ENCODE data around the gene PHF21A. TPM values are rescaled to one million over a fixed set of nuclear protein-coding genes. Genes with fewer than 3 reads are reported as not detected.

The PHF21A gene
- total RNA-seq, 4 donors from 2014 or later, result 12.1 to 83.3 (median 29.3) TPM

- Histone ChIP-seq H3K9me3 (no peaks in the 10 kb centered on the region), H3K4me3 (no peak overlapping the region), H3K27me3 (peaks cover 0 to 12% of the 10 kb centered on the region in 2 donors), H3K36me3 (no peaks in the 10 kb centered on the region), H3K27ac (no peak overlapping the region), H3K4me1 (peaks cover 0 to 16% of the 10 kb centered on the region in 2 donors)
- TF ChIP-seq POLR2A (IDR thresholded peaks at IDR 0.05) (no peak), CTCF (IDR thresholded peaks at IDR 0.05) (no peak)
- intact Hi-C loops (cut with DNase I; ENCODE audit: low total_unique reads), result no loop called here
- peak in 1 of 2 donors; percentile 12 for DNase-seq
Measured at GRCh38 chr11:45924036-45924915, 197.0 kb downstream of the PHF21A start.

GRCh38 chr11:45922425-45923082, 198.7 kb downstream of the PHF21A start, which contains the start of gene LARGE2:
LARGE2 (plus strand) TSS chr11:45922656; CDS start chr11:45922883, 227 bp downstream.
- Histone ChIP-seq H3K27me3 (peaks cover 0 to 12% of the 10 kb centered on the region in 2 donors), H3K4me1 (peaks cover 0 to 16% of the 10 kb centered on the region in 2 donors), H3K4me3 (peak within 1 kb of the TSS in 1 of 2 donors; percentile 26), H3K36me3 (no peaks in the 10 kb centered on the region), H3K27ac (no peak within 1 kb of the TSS), H3K9me3 (no peaks in the 10 kb centered on the region)
- peak in 1 of 2 donors; percentile 27 for TF ChIP-seq POLR2A (IDR thresholded peaks at IDR 0.05)
- no peak for TF ChIP-seq CTCF (IDR thresholded peaks at IDR 0.05)
- intact Hi-C loops (cut with DNase I; ENCODE audit: low total_unique reads), result no loop called here
- DNase-seq, result peak in 1 of 2 donors; percentile 14

GRCh38 chr11:45921561-45922424, 199.5 kb downstream of the PHF21A start:
- Histone ChIP-seq H3K27ac (no peak overlapping the region), H3K4me3 (peak overlapping the region in 1 of 2 donors; percentile 26)

More at GRCh38 chr11:45921561-45922424, 199.5 kb downstream of the PHF21A start:
- intact Hi-C loops (cut with DNase I; ENCODE audit: low total_unique reads), result no loop called here
- Histone ChIP-seq H3K36me3 (no peaks in the 10 kb centered on the region), H3K27me3 (peaks cover 0 to 12% of the 10 kb centered on the region in 2 donors), H3K9me3 (no peaks in the 10 kb centered on the region), H3K4me1 (peaks cover 5 to 20% of the 10 kb centered on the region in 2 donors)
- TF ChIP-seq CTCF (IDR thresholded peaks at IDR 0.05) (no peak), POLR2A (IDR thresholded peaks at IDR 0.05) (peak in 1 of 2 donors; percentile 9)
- DNase-seq, result peak in 1 of 2 donors; percentile 19

Measured in uterus (tissue), 4 donors.